HS-27A (cell line): ENCODE measurements around the gene GKN1.

Experiments
- DNase-seq: peaks from one replicate; pipeline ENCODE4 v3.0.0-alpha.2; 2012; ENCODE audit warnings: low read depth, missing footprints

Gene GKN1

GRCh38 chr2:68961380-68961779 is 13.1 kb upstream of the GKN1 start:
- DNase-seq: no peak

- DNase-seq: no peak
These were observed 10.2 kb upstream of the GKN1 start for GRCh38 chr2:68964282-68964681.

- DNase-seq: no peak
These were observed 6.2 kb upstream of the GKN1 start for GRCh38 chr2:68968221-68968620.

- no peak for DNase-seq
These were observed 4.5 kb upstream of the GKN1 start for GRCh38 chr2:68969736-68970490.

- no peak for DNase-seq
These were observed 3.7 kb upstream of the GKN1 start for GRCh38 chr2:68970566-68971265.

GRCh38 chr2:68971591-68972231 is 2.7 kb upstream of the GKN1 start:
- DNase-seq: peak; percentile 91

GRCh38 chr2:68974946-68975665 is 670 bp downstream of the GKN1 start:
- DNase-seq: no peak

GRCh38 chr2:68975844-68976243 is 1.4 kb downstream of the GKN1 start:
- no peak for DNase-seq

GRCh38 chr2:68977453-68977852 is 3.0 kb downstream of the GKN1 start:
- DNase-seq: no peak

GRCh38 chr2:68978098-68978497 is 3.7 kb downstream of the GKN1 start:
- DNase-seq: no peak

- no peak for DNase-seq
These were observed 6.5 kb downstream of the GKN1 start for GRCh38 chr2:68980956-68981355.

GRCh38 chr2:68987021-68987503 is 12.6 kb downstream of the GKN1 start:
- no peak for DNase-seq

- DNase-seq: no peak
These were observed 14.6 kb downstream of the GKN1 start for GRCh38 chr2:68989035-68989434.

- no peak for DNase-seq
These were observed 17.9 kb downstream of the GKN1 start for GRCh38 chr2:68992341-68992740.

- no peak for DNase-seq
These were observed 18.5 kb downstream of the GKN1 start for GRCh38 chr2:68992933-68993332.

GRCh38 chr2:68993660-68994059 is 19.2 kb downstream of the GKN1 start:
- no peak for DNase-seq

- peak; percentile 65 for DNase-seq
These were observed 20.4 kb downstream of the GKN1 start for GRCh38 chr2:68994864-68995263.

- no peak for DNase-seq
These were observed 21.5 kb downstream of the GKN1 start for GRCh38 chr2:68995916-68996315.

GRCh38 chr2:68997401-68997800 is 23.0 kb downstream of the GKN1 start:
- DNase-seq: no peak

GRCh38 chr2:69001879-69002278 is 27.4 kb downstream of the GKN1 start:
- no peak for DNase-seq

GRCh38 chr2:69003731-69004130 is 29.3 kb downstream of the GKN1 start:
- no peak for DNase-seq

- no peak for DNase-seq
These were observed 32.7 kb downstream of the GKN1 start for GRCh38 chr2:69007169-69007568.
